SW480 (cell line): ENCODE data around the gene EPHA4.

Experiments
- DNase-seq: peaks from one replicate; pipeline ENCODE4 v3.0.0-alpha.2; 2016; ENCODE audit warnings: low spot score

The EPHA4 gene

DNA sequence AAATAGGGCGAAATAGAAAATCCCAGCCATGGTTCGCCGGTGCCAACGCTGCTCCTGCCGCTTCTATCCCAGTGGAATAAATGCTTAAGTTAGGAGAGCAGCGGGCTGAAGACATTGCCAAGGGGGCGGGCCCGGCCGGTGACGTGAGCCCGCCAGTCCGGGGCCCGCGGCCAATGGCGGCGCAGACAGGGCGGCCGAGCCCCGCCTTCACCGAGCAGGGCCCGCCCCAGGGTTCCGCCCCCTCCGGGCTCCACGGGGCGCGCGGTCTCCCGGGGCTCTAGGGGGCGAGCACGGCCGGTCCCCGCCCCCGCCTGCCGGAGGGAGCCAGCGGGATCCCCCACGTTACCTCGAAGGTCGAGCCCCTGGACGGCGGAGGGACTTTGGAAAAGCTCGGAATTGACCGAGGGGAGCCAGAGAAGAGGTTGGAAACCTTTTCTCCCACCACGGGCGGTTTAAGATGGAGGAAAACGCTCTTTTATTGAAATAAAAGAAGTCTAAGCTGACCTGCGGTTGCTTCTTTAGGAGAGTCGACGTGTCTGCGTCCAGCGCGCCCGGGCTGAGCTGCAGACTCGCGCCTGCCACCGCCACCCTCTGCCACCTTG is at the start of gene EPHA4:
TSS of gene EPHA4 (minus strand) at position 86 of the 602 bp plus-strand sequence. CDS start at position 30, 56 bp downstream.
- DNase-seq: peak; percentile 88

DNA sequence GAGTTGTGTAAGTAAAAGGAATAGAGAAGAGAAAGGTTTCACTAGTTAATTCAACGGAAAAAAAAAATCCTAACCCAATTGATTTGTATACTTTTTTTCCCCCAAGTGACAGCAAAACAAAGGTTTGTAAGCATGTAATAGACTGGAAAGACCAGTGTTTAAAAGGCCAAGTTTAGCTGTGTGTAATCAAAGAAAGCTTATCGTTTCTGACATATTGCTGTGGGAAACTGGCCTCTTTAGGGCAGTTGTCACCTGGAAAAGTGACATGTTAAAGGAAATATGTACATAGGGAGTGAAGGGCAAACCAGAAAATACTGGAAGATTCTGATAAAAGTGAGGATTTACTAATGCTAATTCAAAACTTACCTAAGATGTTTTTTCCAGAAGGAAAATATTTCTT is 45.9 kb upstream of the EPHA4 start:
- DNase-seq: no peak

DNA sequence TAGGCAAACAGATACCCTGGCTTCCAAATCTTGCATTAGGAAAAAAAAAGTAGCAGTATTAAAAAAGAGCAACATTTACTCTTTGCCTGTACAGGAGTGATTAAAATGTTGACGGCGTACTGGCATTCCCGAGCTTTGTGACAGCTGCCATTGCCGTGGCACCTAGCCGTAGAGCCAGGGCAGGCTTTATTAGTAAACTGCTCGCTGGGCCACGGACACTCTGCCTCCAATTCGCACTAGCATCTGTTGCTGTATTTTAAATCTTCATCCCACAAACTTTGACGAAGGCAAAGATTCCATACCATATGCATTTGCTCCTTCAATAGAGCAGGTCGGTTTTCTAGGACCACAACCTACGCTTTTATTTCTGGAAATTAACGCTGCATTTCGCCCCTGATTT is 44.5 kb upstream of the EPHA4 start:
- no peak for DNase-seq

- no peak for DNase-seq
These were observed 42.2 kb upstream of the EPHA4 start for GRCh38 chr2:221614274-221614673.

DNA sequence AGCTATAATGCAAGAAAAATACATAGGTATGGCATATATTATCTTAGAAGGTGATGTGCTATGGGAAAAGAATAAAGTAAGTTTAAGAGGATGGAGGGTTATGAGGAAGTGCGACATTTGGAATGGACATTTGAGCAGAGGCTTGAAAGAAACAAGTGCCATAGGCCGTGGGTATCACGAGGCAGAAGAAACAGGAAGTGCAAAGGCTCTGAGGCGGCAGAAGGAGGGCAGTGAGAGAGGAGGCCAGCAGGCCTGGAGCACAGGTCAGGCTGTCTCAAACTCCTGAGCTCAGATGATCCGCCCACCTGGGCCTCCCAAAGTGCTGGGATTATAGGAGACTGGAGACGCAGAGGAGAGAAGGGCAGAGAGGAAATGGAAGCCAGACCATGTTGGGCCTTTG is 40.7 kb upstream of the EPHA4 start:
- no peak for DNase-seq

DNA sequence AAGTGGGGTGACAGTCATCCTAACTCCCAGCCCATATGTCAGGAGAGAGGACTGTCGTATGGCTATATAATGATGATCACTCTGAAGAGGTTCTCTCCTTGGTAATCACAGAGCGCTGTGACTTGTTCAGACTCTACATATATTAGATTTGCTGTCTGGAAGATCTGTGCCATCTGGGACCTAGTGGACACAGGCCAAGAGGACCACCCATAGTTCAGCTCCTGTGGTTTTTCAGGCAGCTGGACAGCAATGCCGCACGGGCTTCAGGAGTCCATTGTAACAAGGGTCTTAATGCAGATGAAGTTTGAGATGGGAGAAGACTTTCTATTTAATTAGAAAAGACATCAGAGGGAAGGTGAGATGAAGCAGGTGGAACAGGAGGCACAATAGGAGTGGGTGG is 40.1 kb upstream of the EPHA4 start:
- no peak for DNase-seq

DNA sequence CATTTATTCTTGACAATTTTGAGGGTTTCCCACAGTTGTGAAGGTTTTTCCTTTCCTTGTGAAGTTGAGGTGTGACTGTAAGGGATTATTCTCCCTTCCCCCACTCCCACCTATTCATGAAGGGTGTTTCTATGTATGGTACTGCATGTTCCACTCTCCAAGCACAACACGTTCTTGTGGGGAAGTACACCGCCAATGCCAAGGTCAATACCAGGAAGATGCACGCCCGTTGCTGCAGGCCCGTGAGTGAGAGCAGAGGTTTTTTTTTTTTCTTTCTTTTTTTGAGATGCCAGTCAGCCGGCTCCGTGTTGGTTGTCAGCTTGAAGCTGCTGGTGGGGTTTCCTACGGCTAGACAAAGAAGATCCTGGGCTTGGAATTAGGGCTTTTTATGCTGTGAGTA is 38.6 kb upstream of the EPHA4 start:
- no peak for DNase-seq

DNA sequence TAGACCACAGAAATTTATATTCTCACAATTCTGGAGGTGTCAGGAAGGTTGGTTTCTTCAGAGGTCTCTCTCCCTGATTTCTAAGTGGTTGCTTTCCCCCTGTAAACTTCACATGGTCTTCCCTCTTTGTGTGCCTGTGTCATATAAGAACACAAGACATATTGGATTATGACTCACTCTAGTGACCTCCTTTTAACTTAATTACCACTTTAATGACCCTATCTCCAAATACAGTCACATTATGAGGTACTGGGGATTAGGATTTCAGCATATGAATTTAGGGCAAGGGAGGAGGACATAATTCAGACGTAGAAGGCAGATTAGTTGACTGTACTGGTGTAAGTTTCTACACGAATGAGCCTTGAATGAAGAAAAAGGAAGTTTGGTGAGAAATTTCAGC is 38.2 kb upstream of the EPHA4 start:
- DNase-seq: no peak

DNA sequence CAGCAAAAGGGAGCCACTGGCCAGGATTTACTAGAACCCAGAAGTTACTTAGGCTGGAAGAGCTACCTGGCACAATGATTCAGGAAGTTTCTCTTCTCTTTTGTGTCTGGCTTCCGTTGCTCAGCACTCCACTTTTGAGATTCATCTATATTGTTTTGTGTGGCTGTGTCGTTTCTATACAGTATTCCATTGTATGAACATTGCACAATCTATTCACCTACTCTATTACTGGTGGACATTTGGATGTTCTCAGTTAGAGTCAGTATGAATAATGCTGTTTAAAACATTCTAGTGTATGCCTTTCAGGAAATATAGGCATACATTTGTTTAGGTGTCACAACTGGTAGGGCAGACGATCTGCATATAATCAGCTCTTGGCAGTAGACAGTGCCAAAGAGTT is 36.3 kb upstream of the EPHA4 start:
- DNase-seq: no peak

- DNase-seq: no peak
These were observed 34.3 kb upstream of the EPHA4 start for GRCh38 chr2:221606424-221606823.

DNA sequence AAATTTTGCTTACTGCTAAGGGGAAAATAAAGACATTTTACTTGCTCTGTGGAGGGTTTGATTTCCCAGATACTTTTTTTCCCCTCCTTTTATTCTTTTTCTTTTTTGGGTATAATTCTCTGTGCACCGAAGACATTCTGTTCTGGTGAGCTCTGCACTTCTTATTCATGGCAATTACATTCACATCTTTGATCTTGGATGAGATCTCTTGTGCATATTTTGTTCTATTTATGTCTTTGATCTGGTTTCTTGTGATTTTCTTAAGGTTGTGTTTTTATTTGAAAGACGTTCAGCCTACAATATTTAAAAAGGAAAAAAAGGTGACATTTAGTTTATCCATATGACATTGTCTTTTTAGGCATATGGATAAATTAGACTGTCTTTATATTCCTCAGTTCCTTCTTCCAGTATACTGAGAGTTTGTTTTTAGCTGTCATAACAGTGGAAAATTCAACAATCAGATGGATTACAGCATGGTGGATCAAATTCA is 33.7 kb upstream of the EPHA4 start:
- DNase-seq: no peak

DNA sequence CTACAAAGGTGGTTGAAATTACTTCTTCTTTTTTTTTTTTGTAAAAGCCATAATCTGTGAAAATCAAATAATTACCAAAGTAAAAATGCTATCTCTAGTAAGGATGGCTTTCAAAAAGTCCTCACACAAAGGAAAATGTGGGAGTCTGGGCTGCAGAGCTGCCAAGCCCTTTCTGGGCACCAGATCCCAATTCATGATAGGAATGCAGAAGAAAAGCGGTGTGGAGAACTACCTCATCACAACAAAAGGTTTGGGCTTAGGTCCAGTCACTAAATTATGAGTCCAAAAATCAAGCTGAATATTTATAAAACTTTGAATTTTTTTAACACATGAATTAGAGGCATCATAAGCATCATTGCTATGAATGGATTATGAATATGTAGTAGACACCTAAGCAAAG is 30.8 kb upstream of the EPHA4 start:
- no peak for DNase-seq

DNA sequence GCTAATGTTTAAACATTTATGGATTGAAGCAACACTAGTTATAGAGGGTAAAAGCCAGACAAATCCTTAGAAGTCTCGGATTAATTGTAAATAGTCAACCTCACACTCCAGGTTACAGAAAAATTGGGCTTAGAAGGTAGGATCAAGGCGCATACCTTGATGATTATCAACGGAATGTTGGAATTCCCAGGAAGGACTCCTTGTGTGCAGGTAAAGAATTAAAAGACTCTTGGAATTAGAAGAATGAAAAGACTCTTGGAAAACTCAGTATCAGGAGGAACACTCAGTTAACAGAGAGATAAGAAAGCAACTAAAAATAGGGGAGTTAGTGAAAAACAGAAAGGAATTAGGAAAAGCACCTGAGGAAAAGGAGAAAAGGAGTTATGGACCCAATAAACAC is 29.3 kb upstream of the EPHA4 start:
- DNase-seq: no peak

DNA sequence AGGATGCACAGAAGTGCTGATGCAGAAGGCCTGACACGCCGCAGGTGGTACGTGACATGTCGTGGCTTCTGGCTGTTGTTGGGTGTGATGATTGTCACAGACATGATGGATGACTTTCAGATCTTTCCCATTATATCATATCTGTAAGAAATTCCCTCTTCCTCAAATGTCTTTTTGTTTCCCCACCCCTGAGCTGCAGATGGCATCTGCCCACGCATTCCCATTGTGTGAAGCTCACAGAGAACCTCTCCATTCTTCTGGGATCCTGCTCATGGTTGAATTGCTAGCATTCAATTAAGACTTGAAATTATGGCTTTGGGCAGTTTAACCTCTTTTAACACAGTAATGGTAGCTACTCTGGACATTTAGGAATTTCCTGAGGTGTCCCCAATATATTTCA is 28.3 kb upstream of the EPHA4 start:
- no peak for DNase-seq

DNA sequence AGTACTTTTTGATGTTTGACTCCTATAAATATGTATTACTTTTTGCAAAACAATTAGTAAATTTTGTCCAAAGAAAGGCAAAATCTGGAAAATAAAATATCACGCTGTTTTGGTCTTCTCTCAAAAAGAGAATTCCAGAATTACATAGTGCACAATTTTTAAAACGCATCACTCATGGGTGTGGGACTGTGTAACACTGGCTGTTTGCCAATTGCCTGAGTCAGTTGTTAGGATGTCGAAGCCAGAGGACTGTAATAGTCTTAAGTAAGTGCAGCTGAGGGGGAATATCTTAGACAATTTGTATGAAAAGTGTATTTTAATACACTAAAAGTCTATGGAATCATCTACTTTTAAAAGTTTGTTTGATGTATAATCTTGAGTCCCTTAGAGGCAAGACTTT is 24.1 kb upstream of the EPHA4 start:
- DNase-seq: no peak

DNA sequence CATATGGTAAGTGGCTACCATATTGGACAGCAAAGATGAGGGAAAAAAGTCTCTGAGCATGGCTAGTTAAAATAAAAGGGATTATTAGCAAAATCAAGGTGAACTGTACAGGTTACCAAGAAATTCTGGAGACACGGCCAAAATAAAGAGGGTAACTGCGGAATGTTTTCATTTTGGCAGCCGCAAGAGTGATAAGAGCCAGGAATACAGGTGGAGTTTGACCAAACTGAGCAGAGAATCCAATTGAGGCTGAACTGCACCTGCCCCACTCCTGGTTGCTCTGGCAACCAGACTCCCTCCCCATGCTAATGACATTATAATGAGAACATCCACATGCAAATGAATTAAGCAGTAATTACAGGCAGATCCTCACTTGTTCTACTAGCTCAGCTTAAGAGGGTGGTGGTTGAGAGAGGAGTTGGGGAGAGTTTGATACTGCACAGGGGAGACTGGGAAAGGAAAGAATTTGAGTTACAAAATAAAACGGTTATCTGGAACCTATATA is 18.8 kb upstream of the EPHA4 start:
- no peak for DNase-seq

DNA sequence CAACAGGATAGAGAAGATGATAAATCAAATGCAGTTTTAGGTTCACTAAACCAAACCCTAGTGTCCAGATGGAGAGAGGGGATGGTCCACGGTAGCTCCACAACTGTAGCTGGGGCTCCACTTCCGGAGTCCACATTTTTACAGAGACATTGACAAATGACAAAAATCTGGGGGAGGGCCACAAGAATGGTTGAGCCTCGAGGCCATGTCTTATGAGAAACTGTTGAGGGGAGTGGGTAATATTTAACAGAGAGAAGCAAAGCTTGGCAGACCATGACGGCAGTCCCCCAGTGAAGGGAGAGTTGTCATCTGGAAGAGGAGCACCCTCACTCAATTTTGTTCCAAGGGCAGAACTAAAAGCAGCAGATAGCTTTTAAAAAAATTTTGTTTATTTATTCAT is 17.6 kb upstream of the EPHA4 start:
- DNase-seq: no peak

- no peak for DNase-seq
These were observed 16.3 kb upstream of the EPHA4 start for GRCh38 chr2:221588306-221588985.

DNA sequence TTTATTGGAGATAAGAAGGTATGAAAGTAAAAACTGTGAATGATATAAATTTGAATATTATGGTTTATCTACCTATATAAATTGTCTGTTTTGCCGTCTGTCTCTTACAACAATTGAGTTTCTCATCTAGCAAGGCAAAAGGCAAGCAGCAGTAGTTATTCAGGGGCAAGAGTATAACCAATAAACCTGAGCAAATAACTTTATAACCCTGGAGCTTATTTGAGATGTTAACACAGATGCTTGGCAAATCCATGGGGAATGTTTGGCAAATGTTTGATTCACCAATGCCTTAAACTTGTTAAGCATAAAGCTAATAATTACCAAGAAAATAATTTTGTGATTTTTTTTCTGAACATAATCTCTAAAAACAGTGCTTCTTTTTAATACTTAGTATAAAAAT is 9.9 kb upstream of the EPHA4 start:
- DNase-seq: no peak

DNA sequence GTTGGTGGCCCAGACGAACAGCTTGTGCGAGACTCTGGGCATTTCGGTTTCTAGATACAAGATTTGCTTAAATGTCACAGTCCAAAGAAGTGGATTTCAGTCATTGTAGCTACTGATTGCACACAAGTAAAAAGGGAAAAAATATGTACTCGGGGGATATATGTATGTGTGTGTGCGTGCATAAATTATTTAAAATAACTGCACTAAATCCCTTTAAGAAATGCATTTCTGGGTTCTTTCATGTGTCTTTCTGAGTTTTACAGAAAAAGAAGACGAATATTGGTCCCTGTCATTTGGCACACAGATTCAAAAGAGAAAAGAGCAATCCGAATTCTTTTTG is 2.1 kb upstream of the EPHA4 start:
- DNase-seq: no peak

GRCh38 chr2:221573430-221574230 is 1.5 kb upstream of the EPHA4 start:
- DNase-seq: peak; percentile 74

- peak; percentile 42 for DNase-seq
These were observed 821 bp upstream of the EPHA4 start for GRCh38 chr2:221572821-221573429.
